Mammary epithelial cell (primary cell): ENCODE results near the gene ILK.

Source experiments
- CTCF ChIP-seq, 2 donors: IDR thresholded peaks in 1 of 2; conservative IDR thresholded peaks in 1 of 2; 2 replicates each; pipeline ENCODE4 v1.5.1; 2011 to 2012; ENCODE audit warnings: inconsistent platforms in 2 of 2, low read length in 2 of 2, mild to moderate bottlenecking in 2 of 2, control low read depth in 1 of 2, low read depth in 1 of 2; ENCODE audit not compliant: insufficient read depth in 1 of 2; ENCODE audit errors: extremely low read depth in 1 of 2
- EZH2 ChIP-seq: IDR thresholded peaks from 2 replicates; pipeline ENCODE4 v1.6.1; 2012; ENCODE audit warnings: low read length, inconsistent platforms, borderline replicate concordance

GRCh38 chr11:6568191-6568918 is 35.2 kb upstream of the ILK start:
- TF ChIP-seq CTCF (conservative IDR thresholded peaks at IDR 0.05 in 1 of 2, IDR thresholded peaks at IDR 0.05 in 1 of 2; ENCODE audit: extremely low read depth in 1 of 2, insufficient read depth in 1 of 2, low read depth in 1 of 2, low read length in 2 of 2) = no peak
- no peak for TF ChIP-seq EZH2
